Caco-2 (cell line): ENCODE results near the gene SLC35B4. TPM values are rescaled to one million over a fixed set of nuclear protein-coding genes. Genes with fewer than 3 reads are reported as not detected.

Experiments used
- BruUV-seq: library from RNA; stranded (reverse); fragments of 400-500 nt; replicated peaks from 2 replicates; lab custom pipeline; 2021; lab: Mats Ljungman, UMichigan
- CTCF ChIA-PET: fragments of 300-600 bp; sonication (Branson Sonifier 250); formaldehyde crosslinking; loops from one replicate; lab custom pipeline; 2022; ENCODE audit warnings: antibody characterized with exemption; lab: Charles Lee
- POLR2A ChIA-PET: fragments of 300-600 bp; sonication (Branson Sonifier 250); formaldehyde crosslinking; loops from one replicate; lab custom pipeline; 2022; ENCODE audit warnings: antibody characterized with exemption; lab: Charles Lee
- DNase-seq, 2 experiments: peaks; one replicate each; pipeline versions ENCODE4 v3.0.0 to v3.0.0-alpha.2; 2020 to 2022
- H3K27me3 ChIP-seq: replicated peaks from 2 replicates; pipeline ENCODE4 v1.6.0; 2011; ENCODE audit warnings: low read length; ENCODE audit not compliant: control insufficient read depth, insufficient read depth
- H3K36me3 ChIP-seq: 2 replicates; pipeline ENCODE4 v1.5.1; 2011; ENCODE audit warnings: low read length; ENCODE audit not compliant: control insufficient read depth, insufficient read depth
- H3K4me1 ChIP-seq: fragments of 250-450 bp; sonication (Bioruptor Pico); 2 replicates; pipeline ENCODE4 v1.5.1; 2020; ENCODE audit warnings: mild to moderate bottlenecking
- H3K4me3 ChIP-seq: 2 replicates; pipeline ENCODE4 v1.5.1; 2011; ENCODE audit warnings: low read depth, mild to moderate bottlenecking, control low read depth, low read length
- H3K9me3 ChIP-seq: fragments of 250-450 bp; sonication (Bioruptor Pico); 2 replicates; pipeline ENCODE4 v1.5.1; 2020; ENCODE audit warnings: mild to moderate bottlenecking, moderate library complexity
- H3K27ac Mint-ChIP-seq: one replicate; pipeline ENCODE4 v1.8.0; 2022; ENCODE audit warnings: mixed read lengths; ENCODE audit not compliant: unreplicated experiment
- H3K27me3 Mint-ChIP-seq: one replicate; pipeline ENCODE4 v1.8.0; 2022; ENCODE audit warnings: mixed read lengths; ENCODE audit not compliant: insufficient read depth, unreplicated experiment
- H3K36me3 Mint-ChIP-seq: one replicate; pipeline ENCODE4 v1.8.0; 2022; ENCODE audit warnings: mild to moderate bottlenecking, mixed read lengths; ENCODE audit not compliant: insufficient read depth, unreplicated experiment
- H3K4me1 Mint-ChIP-seq: one replicate; pipeline ENCODE4 v1.8.0; 2022; ENCODE audit warnings: low read depth, mixed read lengths; ENCODE audit not compliant: unreplicated experiment
- H3K4me3 Mint-ChIP-seq: one replicate; pipeline ENCODE4 v1.8.0; 2022; ENCODE audit warnings: mild to moderate bottlenecking, moderate library complexity, mixed read lengths; ENCODE audit not compliant: unreplicated experiment
- H3K9me3 Mint-ChIP-seq: one replicate; pipeline ENCODE4 v1.8.0; 2022; ENCODE audit warnings: mixed read lengths; ENCODE audit not compliant: unreplicated experiment
- CTCF ChIP-seq, 2 experiments: fragments of 200-600 bp in 1 of 2; IDR thresholded peaks; 1 replicate in 1 of 2; 2 replicates in 1 of 2; pipeline versions ENCODE4 v1.5.1 to v1.8.0; 2011 to 2022; ENCODE audit warnings: antibody characterized with exemption in 1 of 2, control low read depth in 1 of 2, inconsistent platforms in 1 of 2, low read depth in 1 of 2, low read length in 1 of 2, mild to moderate bottlenecking in 1 of 2, moderate library complexity in 1 of 2; ENCODE audit not compliant: insufficient read depth in 1 of 2, severe bottlenecking in 1 of 2, unreplicated experiment in 1 of 2
- intact Hi-C: fragments of 100-400 bp; cut with micrococcal nuclease; formaldehyde crosslinking; loops from one replicate; pipeline ENCODE4 v1.10.0; 2022; ENCODE audit not compliant: unreplicated experiment
- total RNA-seq: library from RNA; stranded (reverse); gene quantifications from 2 replicates; pipeline ENCODE4 v1.2.3, GENCODE V29; 2022

Gene SLC35B4
- total RNA-seq, 1 experiment from 2014 or later, result 18.2 TPM

- no peak for TF ChIP-seq CTCF (IDR thresholded peaks at IDR 0.05; ENCODE audit: insufficient read depth in 1 of 2, low read depth in 1 of 2, low read length in 1 of 2, severe bottlenecking in 1 of 2, unreplicated experiment in 1 of 2)
- Mint-ChIP-seq H3K9me3 (no peaks in the 10 kb centered on the region), H3K27ac (no peak overlapping the region), H3K27me3 (peaks cover 16% of the 10 kb centered on the region), H3K36me3 (no peaks in the 10 kb centered on the region), H3K4me3 (no peak overlapping the region), H3K4me1 (no peaks in the 10 kb centered on the region)
- POLR2A ChIA-PET, result no interaction called here
- intact Hi-C loops, result no loop called here
- no peak for DNase-seq
- CTCF ChIA-PET, result interaction anchor here (1.5 kb wide), 1 partner anchor 78 kb away, joined by 4 read pairs; no protein-coding TSS in a partner anchor
- no TSS peak for BruUV-seq
- H3K36me3 ChIP-seq, result no peaks in the 10 kb centered on the region
- no peak overlapping the region for H3K4me3 ChIP-seq
- no peaks in the 10 kb centered on the region; the same call in 1 of the 2 replicates for H3K27me3 ChIP-seq
- H3K9me3 ChIP-seq, result no peaks in the 10 kb centered on the region
- H3K4me1 ChIP-seq, result no peaks in the 10 kb centered on the region
Measured at GRCh38 chr7:134279336-134279735, 37.4 kb downstream of the SLC35B4 start.

- intact Hi-C loops, result no loop called here
- BruUV-seq, result no TSS peak
- Mint-ChIP-seq H3K36me3 (no peaks in the 10 kb centered on the region), H3K27ac (no peak overlapping the region), H3K27me3 (peaks cover 16% of the 10 kb centered on the region), H3K4me3 (no peak overlapping the region), H3K4me1 (no peaks in the 10 kb centered on the region), H3K9me3 (no peaks in the 10 kb centered on the region)
- H3K4me1 ChIP-seq, result no peaks in the 10 kb centered on the region
- CTCF ChIA-PET, result interaction anchor here (1.5 kb wide), 1 partner anchor 79 kb away, joined by 4 read pairs; no protein-coding TSS in a partner anchor
- H3K27me3 ChIP-seq, result no peaks in the 10 kb centered on the region; the same call in 1 of the 2 replicates
- no peaks in the 10 kb centered on the region for H3K9me3 ChIP-seq
- POLR2A ChIA-PET, result no interaction called here
- TF ChIP-seq CTCF (IDR thresholded peaks at IDR 0.05; ENCODE audit: insufficient read depth in 1 of 2, low read depth in 1 of 2, low read length in 1 of 2, severe bottlenecking in 1 of 2, unreplicated experiment in 1 of 2), result no peak
- no peaks in the 10 kb centered on the region for H3K36me3 ChIP-seq
- no peak for DNase-seq
- H3K4me3 ChIP-seq, result no peak overlapping the region
Measured at GRCh38 chr7:134278502-134279153, 38.1 kb downstream of the SLC35B4 start.

GRCh38 chr7:134276951-134277350 lies 39.8 kb downstream of the SLC35B4 start:
- ChIA-PET CTCF (no interaction called here), POLR2A (no interaction called here)
- TF ChIP-seq CTCF (IDR thresholded peaks at IDR 0.05; ENCODE audit: insufficient read depth in 1 of 2, low read depth in 1 of 2, low read length in 1 of 2, severe bottlenecking in 1 of 2, unreplicated experiment in 1 of 2), result no peak
- Histone ChIP-seq H3K4me3 (no peak overlapping the region), H3K27me3 (no peaks in the 10 kb centered on the region), H3K9me3 (no peaks in the 10 kb centered on the region), H3K36me3 (no peaks in the 10 kb centered on the region), H3K4me1 (no peaks in the 10 kb centered on the region)
- no peak overlapping the region for H3K4me3 Mint-ChIP-seq
- H3K9me3 Mint-ChIP-seq, result no peaks in the 10 kb centered on the region
- H3K4me1 Mint-ChIP-seq, result no peaks in the 10 kb centered on the region
- intact Hi-C loops, result no loop called here
- no peak for DNase-seq
- H3K36me3 Mint-ChIP-seq, result no peaks in the 10 kb centered on the region
- H3K27me3 Mint-ChIP-seq, result peaks cover 19% of the 10 kb centered on the region
- H3K27ac Mint-ChIP-seq, result no peak overlapping the region
- BruUV-seq, result no TSS peak
